AG04450 (cell line): ENCODE results near the gene FAM98C. TPM values are rescaled to one million over a fixed set of nuclear protein-coding genes. Genes with fewer than 3 reads are reported as not detected.
A peak's percentile ranks its signal among the peaks of the same experiment; 100 is the strongest.
"Not testable (repeated sequence)": the region's sequence is repeated elsewhere in the genome, so short reads cannot be mapped to it uniquely, and the experiment has no call there.

Source experiments
- CTCF ChIA-PET: fragments of 300-600, 350-600 bp; formaldehyde crosslinking; extraction: SDS; loops from one replicate; lab custom pipeline; 2022; ENCODE audit warnings: antibody characterized with exemption, inconsistent platforms; lab: Charles Lee
- POLR2A ChIA-PET: fragments of 350-600 bp; formaldehyde crosslinking; extraction: SDS; loops from one replicate; lab custom pipeline; 2021; ENCODE audit warnings: antibody characterized with exemption, inconsistent platforms; lab: Yijun Ruan, JAX
- DNase-seq: peaks from one replicate; pipeline ENCODE4 v3.0.0-alpha.2; 2011; ENCODE audit warnings: low read depth, low spot score
- H3K27ac ChIP-seq: one replicate; pipeline ENCODE4 v1.5.1; 2012; ENCODE audit warnings: low read depth, low read length, control low read depth
- H3K27me3 ChIP-seq: one replicate; pipeline ENCODE4 v1.6.0; 2012; ENCODE audit warnings: low read length; ENCODE audit not compliant: control insufficient read depth, insufficient read depth
- H3K4me3 ChIP-seq: 2 replicates; pipeline ENCODE4 v1.5.1; 2011; ENCODE audit warnings: mild to moderate bottlenecking, low read depth, low read length, control low read depth
- H3K9me3 ChIP-seq: 2 replicates; pipeline ENCODE4 v1.5.1; 2012; ENCODE audit warnings: low read length; ENCODE audit not compliant: control insufficient read depth, insufficient read depth
- polyA plus RNA-seq: library from polyadenylated mRNA; depleted of rRNA; stranded (reverse); fragments of >200 nt; gene quantifications from 2 replicates; pipeline ENCODE4 v1.2.3, GENCODE V29; 2011
- TF ChIP-seq, protein P1 (sequence below): IDR thresholded peaks from 2 replicates; pipeline ENCODE4 v1.5.1; 2011; ENCODE audit warnings: low read depth, low read length, control low read depth, inconsistent platforms

Gene FAM98C
- polyA plus RNA-seq, 1 experiment = 5.0 TPM

DNA sequence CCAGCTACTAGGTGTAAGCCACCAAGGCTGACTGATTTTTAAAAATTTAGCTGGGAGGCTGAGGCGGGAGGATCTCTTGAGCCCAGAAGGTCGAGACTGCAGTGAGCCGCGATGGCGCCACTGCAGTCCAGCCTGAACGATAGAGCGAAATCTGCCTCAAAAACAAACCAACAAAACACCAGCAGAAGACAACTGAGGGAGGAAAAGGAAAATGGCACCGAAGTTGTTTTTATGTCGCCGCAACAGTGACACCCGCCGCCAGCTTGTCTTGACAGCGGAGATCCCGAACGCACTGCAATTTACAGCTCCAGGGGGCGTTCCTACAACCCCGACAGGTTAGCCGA is 298 bp upstream of the FAM98C start:
- TF ChIP-seq, protein P1, sequence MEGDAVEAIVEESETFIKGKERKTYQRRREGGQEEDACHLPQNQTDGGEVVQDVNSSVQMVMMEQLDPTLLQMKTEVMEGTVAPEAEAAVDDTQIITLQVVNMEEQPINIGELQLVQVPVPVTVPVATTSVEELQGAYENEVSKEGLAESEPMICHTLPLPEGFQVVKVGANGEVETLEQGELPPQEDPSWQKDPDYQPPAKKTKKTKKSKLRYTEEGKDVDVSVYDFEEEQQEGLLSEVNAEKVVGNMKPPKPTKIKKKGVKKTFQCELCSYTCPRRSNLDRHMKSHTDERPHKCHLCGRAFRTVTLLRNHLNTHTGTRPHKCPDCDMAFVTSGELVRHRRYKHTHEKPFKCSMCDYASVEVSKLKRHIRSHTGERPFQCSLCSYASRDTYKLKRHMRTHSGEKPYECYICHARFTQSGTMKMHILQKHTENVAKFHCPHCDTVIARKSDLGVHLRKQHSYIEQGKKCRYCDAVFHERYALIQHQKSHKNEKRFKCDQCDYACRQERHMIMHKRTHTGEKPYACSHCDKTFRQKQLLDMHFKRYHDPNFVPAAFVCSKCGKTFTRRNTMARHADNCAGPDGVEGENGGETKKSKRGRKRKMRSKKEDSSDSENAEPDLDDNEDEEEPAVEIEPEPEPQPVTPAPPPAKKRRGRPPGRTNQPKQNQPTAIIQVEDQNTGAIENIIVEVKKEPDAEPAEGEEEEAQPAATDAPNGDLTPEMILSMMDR = no peak

DNA sequence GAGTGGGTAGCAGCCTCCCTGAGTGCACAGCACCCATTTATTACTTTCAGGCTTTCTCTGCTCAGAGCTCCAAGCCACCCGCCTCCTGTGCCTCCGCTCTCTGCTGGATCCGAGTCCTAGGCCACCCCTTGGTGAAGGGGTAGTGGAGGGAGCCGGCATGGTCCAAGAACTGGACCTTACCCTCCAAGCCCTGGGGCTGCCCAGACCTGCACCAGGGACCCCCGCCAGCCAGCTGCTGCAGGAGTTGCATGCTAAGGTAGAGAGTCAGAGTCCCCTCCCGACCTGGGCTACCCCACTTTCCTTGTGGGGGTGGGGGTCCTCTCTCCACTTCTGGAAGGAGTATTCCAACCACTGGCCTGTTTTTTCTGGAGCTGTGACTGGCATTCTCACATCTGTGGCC is 2.0 kb downstream of the FAM98C start:
- H3K27ac ChIP-seq = no peak overlapping the region
- POLR2A ChIA-PET = interaction anchor here (2.7 kb wide), 1 partner anchor 16 kb away, joined by 29 read pairs; the partner anchor contains the start of genes GGN and SPRED3
- CTCF ChIA-PET = interaction anchor here (0.9 to 3.8 kb wide), 5 partner anchors 9 to 526 kb away, joined by 3 to 67 read pairs (median 3); partner anchors contain the start of genes GGN, MRPS12 and SARS2
- H3K27me3 ChIP-seq = no peaks in the 10 kb centered on the region
- DNase-seq = no peak
- TF ChIP-seq, protein P1 = no peak
- H3K9me3 ChIP-seq = no peaks in the 10 kb centered on the region
- H3K4me3 ChIP-seq = no peak overlapping the region

More for the DNA sequence above, 298 bp upstream of the FAM98C start:
- DNase-seq = no peak
- Histone ChIP-seq H3K4me3 (peak overlapping the region; percentile 57), H3K27ac (no peak overlapping the region), H3K9me3 (no peaks in the 10 kb centered on the region), H3K27me3 (no peaks in the 10 kb centered on the region)
- POLR2A ChIA-PET = interaction anchor here (0.6 to 2.7 kb wide), 9 partner anchors 10 to 676 kb away, joined by 3 to 29 read pairs (median 7); partner anchors contain the start of genes ACTN4, EIF3K, GGN and PSMD8
- CTCF ChIA-PET = interaction anchor here (0.5 to 3.8 kb wide), 48 partner anchors 9 to 938 kb away, joined by 3 to 67 read pairs (median 4); partner anchors contain the start of genes EIF3K, GGN, MRPS12 and PSMD8

DNA sequence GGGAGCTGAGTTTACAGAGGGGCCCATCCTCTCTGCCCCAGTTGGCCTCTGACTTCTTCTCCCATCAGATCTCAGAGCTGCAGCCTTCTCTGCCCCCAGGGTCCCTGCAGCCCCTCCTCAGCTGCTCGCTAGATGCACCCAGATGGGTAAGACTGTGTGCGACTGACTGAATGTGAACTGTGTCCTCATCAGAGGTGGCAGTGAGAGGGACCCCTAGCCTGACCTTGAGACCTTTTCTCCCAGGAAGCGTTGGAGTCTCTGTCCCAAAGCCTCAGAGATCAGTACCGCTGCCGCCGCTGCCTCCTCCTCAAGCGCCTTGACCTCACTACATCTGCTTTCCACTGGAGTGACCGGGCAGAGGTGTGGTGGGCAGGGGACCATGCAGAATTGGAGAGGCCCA is 2.4 kb downstream of the FAM98C start:
- ChIA-PET POLR2A (no interaction called here), CTCF (interaction anchor here (0.9 to 3.8 kb wide), 4 partner anchors 9 to 526 kb away, joined by 3 to 67 read pairs (median 22); partner anchors contain the start of genes MRPS12 and SARS2)
- Histone ChIP-seq H3K27me3 (no peaks in the 10 kb centered on the region), H3K9me3 (no peaks in the 10 kb centered on the region), H3K27ac (no peak overlapping the region), H3K4me3 (no peak overlapping the region)
- no peak for DNase-seq
- TF ChIP-seq, protein P1 = no peak

GRCh38 chr19:38409631-38410133 is 6.8 kb downstream of the FAM98C start:
- Histone ChIP-seq H3K4me3 (no peak overlapping the region), H3K27me3 (no peaks in the 10 kb centered on the region), H3K27ac (no peak overlapping the region), H3K9me3 (no peaks in the 10 kb centered on the region)
- TF ChIP-seq, protein P1 = no peak
- no peak for DNase-seq
- CTCF ChIA-PET = no interaction called here
- POLR2A ChIA-PET = no interaction called here

DNA sequence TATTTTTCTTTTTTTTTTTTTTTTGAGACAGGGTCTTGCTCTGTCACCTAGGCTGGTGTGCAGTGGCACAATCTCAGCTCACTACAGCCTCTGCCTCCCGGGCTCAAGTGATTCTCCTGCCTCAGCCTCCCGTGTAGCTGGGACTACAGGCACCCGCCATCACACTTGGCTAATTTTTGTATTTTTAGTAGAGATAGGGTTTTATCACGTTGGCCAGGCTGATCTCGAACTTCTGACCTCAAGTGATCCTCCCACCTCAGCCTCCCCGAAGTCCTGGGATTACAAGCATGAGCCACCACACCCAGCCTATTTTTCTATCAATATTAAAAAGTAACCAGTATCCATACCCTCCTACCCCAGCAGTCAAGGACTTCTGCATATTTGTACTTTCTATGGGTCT is 7.5 kb downstream of the FAM98C start:
- H3K27ac ChIP-seq, H3K4me3 ChIP-seq, H3K27me3 ChIP-seq, H3K9me3 ChIP-seq, POLR2A ChIA-PET, DNase-seq: not testable (repeated sequence)
- CTCF ChIA-PET = interaction anchor here (1.5 kb wide), 1 partner anchor 8 kb away, joined by 6 read pairs; the partner anchor contains the start of gene FAM98C
